Ectodermal cell (in vitro differentiated cells): ENCODE measurements around the gene PDZD7.

Experiments
- H3K27ac ChIP-seq: 2 replicates; pipeline ENCODE4 v1.7.0; 2013; ENCODE audit warnings: mild to moderate bottlenecking, low read depth, low read length; ENCODE audit not compliant: insufficient read depth, poor library complexity, severe bottlenecking
- H3K27me3 ChIP-seq: 2 replicates; pipeline ENCODE4 v1.7.0; 2013; ENCODE audit warnings: mild to moderate bottlenecking, low read length; ENCODE audit not compliant: insufficient read depth, control insufficient read depth, poor library complexity, severe bottlenecking
- H3K36me3 ChIP-seq: one replicate; pipeline ENCODE4 v1.7.0; 2013; ENCODE audit warnings: low read length; ENCODE audit not compliant: control insufficient read depth, insufficient read depth
- H3K4me1 ChIP-seq: one replicate; pipeline ENCODE4 v1.7.0; 2013; ENCODE audit warnings: low read length; ENCODE audit not compliant: control insufficient read depth, insufficient read depth
- H3K4me3 ChIP-seq: 2 replicates; pipeline ENCODE4 v1.7.0; 2013; ENCODE audit warnings: low read depth, low read length, control low read depth; ENCODE audit not compliant: insufficient read depth
- H3K9me3 ChIP-seq: 2 replicates; pipeline ENCODE4 v1.7.0; 2013; ENCODE audit warnings: mild to moderate bottlenecking, low read length, moderate library complexity; ENCODE audit not compliant: control insufficient read depth
- WGBS, 2 experiments: methylation state at CpG; one replicate each; pipeline ENCODE4 v1.1.7; 2013; ENCODE audit warnings: missing lambda C conversion rate in 2 of 2; 5-methylcytosine and 5-hydroxymethylcytosine counted together

The PDZD7 gene

GRCh38 chr10:101030496-101031127, 317 bp downstream of the PDZD7 start:
- Histone ChIP-seq H3K9me3 (no peaks in the 10 kb centered on the region), H3K27me3 (peaks cover 67% of the 10 kb centered on the region), H3K4me3 (peak overlapping the region; percentile 34), H3K4me1 (peaks cover 47% of the 10 kb centered on the region), H3K36me3 (no peaks in the 10 kb centered on the region), H3K27ac (no peak overlapping the region)
- WGBS, 2 experiments: 10 to 11% methylated on average over 25 of the region's 25 CpGs

- no peak overlapping the region for H3K27ac ChIP-seq
Measured at GRCh38 chr10:101029520-101030295, 1.2 kb downstream of the PDZD7 start.

DNA sequence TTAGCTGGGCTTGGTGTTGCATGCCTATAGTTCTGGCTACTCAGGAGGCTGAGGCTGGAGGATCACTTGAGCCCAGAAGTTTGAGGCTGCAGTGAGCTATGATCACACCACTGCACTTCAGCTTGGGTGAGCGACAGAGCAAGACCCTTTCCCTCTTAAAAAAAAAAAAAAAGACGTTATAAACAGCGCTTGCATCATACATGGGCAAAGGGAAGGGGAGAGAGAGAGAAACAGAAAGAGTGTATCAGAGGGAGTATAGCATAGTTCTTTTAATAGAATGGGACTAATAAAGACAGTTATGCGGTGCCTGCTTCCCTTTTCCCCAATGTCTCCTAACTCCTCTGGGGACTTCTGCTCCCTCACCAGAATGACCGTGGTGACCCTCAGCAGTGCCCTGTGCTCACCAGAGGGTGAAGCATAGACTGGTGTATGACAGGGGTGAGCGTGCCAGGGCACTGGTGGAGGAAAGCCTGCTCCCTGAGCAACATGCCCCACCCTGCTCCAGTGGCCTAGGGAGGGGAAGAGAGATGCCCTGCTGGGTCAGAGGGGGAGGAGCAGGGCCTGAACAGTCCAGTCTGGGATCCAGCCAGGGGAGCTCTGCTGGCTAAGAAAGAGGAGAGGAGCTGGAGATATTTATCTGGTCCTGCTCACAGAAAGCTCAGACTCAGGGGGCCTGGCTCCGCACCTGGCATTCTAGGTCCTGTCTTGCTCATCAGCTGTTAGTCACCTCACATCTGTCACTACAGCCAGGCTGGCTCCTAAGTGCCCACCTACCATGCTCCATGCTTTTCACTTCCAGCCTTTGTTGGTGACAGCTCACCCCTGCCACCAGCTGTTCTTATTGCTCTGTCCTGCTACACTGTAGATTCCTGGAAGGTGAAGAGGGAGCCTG, 2.2 kb downstream of the PDZD7 start:
- no peak overlapping the region for H3K4me3 ChIP-seq
- WGBS, 2 experiments: 85 to 87% methylated on average over 7 of the region's 7 CpGs

More at GRCh38 chr10:101029520-101030295, 1.2 kb downstream of the PDZD7 start:
- WGBS, 2 experiments: 61% methylated on average over 27 of the region's 27 CpGs
- Histone ChIP-seq H3K27me3 (peaks cover 58% of the 10 kb centered on the region), H3K9me3 (no peaks in the 10 kb centered on the region), H3K36me3 (no peaks in the 10 kb centered on the region), H3K4me1 (peaks cover 47% of the 10 kb centered on the region), H3K4me3 (no peak overlapping the region)

DNA sequence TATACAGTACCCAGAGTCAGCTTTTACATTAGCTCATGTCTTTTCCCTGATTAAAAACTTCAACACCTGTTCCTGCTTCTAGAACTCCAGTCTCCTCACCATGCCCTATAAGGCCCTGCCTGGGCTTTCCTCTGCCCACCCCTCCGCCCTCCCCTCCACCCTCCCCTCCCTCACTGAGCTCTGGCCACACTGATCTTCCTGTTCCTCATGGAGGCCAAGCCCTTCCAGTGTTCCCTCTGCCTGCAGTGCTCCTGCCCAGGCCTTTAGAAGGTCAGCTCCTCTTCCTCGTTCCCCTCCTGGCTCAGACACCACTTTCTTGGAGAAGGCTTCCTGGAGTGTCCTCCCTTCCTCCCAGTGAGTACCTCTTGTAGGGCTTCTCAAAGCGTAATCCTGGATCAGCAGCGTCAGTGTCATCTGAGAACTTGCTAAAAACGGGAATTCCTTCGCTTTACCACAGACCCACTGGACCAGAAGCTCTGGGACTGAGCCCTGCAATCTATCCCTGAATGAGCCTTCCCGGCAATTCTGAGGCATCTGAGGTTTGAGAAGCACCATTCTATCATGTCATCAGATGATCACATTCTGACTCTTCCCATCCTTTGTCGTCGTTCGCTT, 3.7 kb downstream of the PDZD7 start:
- H3K4me1 ChIP-seq: peaks cover 38% of the 10 kb centered on the region
- H3K27me3 ChIP-seq: peaks cover 33% of the 10 kb centered on the region
- no peak overlapping the region for H3K4me3 ChIP-seq
- H3K36me3 ChIP-seq: no peaks in the 10 kb centered on the region
- whole genome bisulfite sequencing, 2 experiments: 83 to 84% methylated on average over 9 to 10 of the region's 10 CpGs
- H3K27ac ChIP-seq: no peak overlapping the region
- H3K9me3 ChIP-seq: no peaks in the 10 kb centered on the region

More for the DNA sequence above, 2.2 kb downstream of the PDZD7 start:
- Histone ChIP-seq H3K27me3 (peaks cover 48% of the 10 kb centered on the region), H3K9me3 (no peaks in the 10 kb centered on the region), H3K4me1 (peaks cover 47% of the 10 kb centered on the region), H3K27ac (no peak overlapping the region), H3K36me3 (no peaks in the 10 kb centered on the region)

DNA sequence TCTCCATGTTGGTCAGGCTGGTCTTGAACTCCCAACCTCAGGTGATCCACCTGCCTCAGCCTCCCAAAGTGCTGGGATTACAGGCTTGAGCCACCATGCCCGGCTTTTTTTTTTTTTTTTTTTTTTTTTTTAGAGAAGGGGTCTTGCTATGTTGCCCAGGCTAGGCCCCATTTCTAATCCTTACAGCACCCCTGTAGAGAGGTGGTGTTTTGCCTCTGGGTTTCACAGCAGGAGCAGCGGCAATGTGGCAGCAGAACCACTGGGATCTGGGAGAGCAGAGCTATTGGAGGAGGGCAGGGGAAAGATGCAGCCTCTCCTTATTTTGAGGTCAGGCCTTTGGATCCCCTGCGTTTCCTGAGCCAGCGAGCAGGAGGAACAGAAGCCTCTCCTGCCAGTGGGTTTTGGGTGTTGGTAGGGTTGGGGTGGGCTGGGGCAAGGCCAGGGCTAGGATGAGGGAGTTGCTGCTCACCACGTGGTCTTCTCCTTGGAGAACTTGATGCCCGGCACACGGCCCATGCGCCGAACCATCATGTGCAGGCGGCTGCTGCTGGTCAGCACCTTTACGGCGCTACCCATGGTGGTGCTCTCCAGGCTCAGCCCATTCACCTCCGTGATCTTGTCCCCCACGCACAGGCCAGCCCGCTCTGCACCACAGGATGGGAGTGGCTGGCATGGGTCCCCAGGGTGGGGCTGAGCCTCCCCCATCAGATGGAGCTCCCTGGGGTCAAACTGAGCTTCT, 7.8 kb downstream of the PDZD7 start:
- H3K27ac ChIP-seq: no peak overlapping the region
- H3K4me3 ChIP-seq: no peak overlapping the region
- H3K9me3 ChIP-seq: no peaks in the 10 kb centered on the region
- H3K27me3 ChIP-seq: peaks cover 25% of the 10 kb centered on the region
- H3K4me1 ChIP-seq: peaks cover 9% of the 10 kb centered on the region
- WGBS, 2 experiments: 94 to 96% methylated on average over 14 of the region's 15 CpGs
- H3K36me3 ChIP-seq: no peaks in the 10 kb centered on the region

DNA sequence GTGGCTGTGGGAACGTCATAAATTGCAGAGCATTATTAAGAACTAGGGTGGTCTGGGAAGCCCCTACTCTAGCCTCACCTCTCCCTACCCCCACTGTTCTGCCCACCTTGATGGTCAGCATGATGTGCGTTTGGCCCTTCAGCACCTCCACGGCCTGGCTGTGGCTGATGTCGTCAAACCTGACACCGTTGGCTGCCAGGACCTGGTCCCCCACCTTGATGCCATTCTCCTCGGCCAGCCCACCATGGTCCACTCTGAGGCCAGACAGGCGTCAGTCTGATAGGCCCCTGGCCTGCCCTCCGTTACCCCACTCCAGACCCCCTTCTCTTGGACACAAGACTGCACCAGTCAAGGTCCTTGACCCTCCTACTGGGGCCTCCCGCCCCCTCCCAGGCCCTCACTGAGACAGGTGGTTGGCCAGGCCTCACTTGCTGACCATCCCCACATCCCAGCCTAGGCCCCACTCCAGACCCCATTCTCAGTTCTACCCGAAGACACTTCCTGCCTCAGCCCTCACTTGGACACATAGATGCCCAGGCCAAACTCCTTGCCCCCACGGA, 9.2 kb downstream of the PDZD7 start:
- Histone ChIP-seq H3K27ac (no peak overlapping the region), H3K36me3 (no peaks in the 10 kb centered on the region), H3K9me3 (no peaks in the 10 kb centered on the region), H3K4me1 (peaks cover 9% of the 10 kb centered on the region), H3K27me3 (peaks cover 39% of the 10 kb centered on the region), H3K4me3 (no peak overlapping the region)
- WGBS, 2 experiments: 89 to 90% methylated on average over 11 of the region's 11 CpGs

DNA sequence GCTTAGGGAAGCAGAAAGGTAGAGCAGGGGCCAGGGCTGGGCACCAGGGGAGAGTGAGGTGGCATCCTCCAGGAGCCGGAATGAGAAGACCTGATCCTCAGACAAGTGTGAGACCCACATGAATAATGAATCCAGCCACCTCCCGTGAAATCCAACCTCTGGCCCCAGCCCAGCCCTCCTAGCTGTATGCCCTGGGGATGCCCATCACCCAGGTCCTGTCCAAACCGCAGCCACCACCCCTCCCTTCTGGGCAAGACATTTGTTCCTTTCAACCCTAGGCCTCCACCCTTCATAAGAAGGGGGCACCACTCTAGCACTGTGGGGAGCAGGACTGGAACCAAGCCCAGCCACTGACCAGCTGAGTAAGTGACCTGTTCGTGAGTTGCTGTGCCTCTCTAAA, 9.7 kb downstream of the PDZD7 start:
- Histone ChIP-seq H3K36me3 (no peaks in the 10 kb centered on the region), H3K4me1 (peaks cover 12% of the 10 kb centered on the region), H3K27me3 (peaks cover 44% of the 10 kb centered on the region), H3K4me3 (no peak overlapping the region), H3K27ac (no peak overlapping the region), H3K9me3 (no peaks in the 10 kb centered on the region)
- 89 to 94% methylated on average over 4 of the region's 4 CpGs for WGBS, 2 experiments

- Histone ChIP-seq H3K4me3 (no peak overlapping the region), H3K36me3 (no peaks in the 10 kb centered on the region), H3K27ac (no peak overlapping the region), H3K4me1 (peaks cover 14% of the 10 kb centered on the region), H3K27me3 (peaks cover 49% of the 10 kb centered on the region), H3K9me3 (no peaks in the 10 kb centered on the region)
- WGBS, 2 experiments: 81 to 84% methylated on average over 10 of the region's 10 CpGs
Measured at GRCh38 chr10:101020427-101021075, 10.4 kb downstream of the PDZD7 start.

DNA sequence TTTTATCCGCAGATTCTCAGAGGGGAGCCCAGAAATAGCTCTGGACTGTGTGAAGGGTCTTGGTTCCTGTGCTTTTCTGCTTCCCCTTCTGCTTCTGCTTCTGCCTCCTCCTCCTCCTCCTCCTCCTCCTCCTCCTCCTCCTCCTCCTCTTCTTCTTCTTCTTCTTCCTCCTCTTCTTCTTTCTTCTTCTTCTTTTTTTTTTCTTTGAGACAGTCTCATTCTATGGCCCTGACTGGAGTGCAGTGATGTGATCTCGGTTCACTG, 11.6 kb downstream of the PDZD7 start:
- 45 to 47% methylated on average over 2 of the region's 2 CpGs for WGBS, 2 experiments

More for the DNA sequence above, 11.6 kb downstream of the PDZD7 start:
- peaks cover 14% of the 10 kb centered on the region for H3K4me1 ChIP-seq
- no peak overlapping the region for H3K27ac ChIP-seq
- H3K9me3 ChIP-seq: no peaks in the 10 kb centered on the region
- no peak overlapping the region for H3K4me3 ChIP-seq
- H3K36me3 ChIP-seq: no peaks in the 10 kb centered on the region
- H3K27me3 ChIP-seq: peaks cover 59% of the 10 kb centered on the region
